GM23338 (cell line): ENCODE measurements around the gene ZC3H12C. TPM values are rescaled to one million over a fixed set of nuclear protein-coding genes. Genes with fewer than 3 reads are reported as not detected.

Experiments
- ATAC-seq: fragments of 200-7000 bp; cut with Tn5 transposase; 3 replicates; pipeline ENCODE4 v1.9.1; 2020
- DNase-seq: peaks from one replicate; pipeline ENCODE4 v3.0.0-alpha.2; 2015; ENCODE audit warnings: low spot score
- H2AFZ ChIP-seq: fragments of 200-600 bp; sonication (generic); 2 replicates; pipeline ENCODE4 v1.8.0; 2016; ENCODE audit warnings: antibody characterized with exemption, mild to moderate bottlenecking, moderate library complexity
- H3F3A ChIP-seq: fragments of 200-600 bp; sonication (generic); replicated peaks from 2 replicates; pipeline ENCODE4 v1.8.0; 2017; ENCODE audit warnings: antibody characterized with exemption, mixed run types, low read depth
- H3K27ac ChIP-seq: fragments of 200-600 bp; sonication (generic); 2 replicates; pipeline ENCODE4 v1.6.1; 2016; ENCODE audit warnings: low read depth
- H3K27me3 ChIP-seq: fragments of 200-600 bp; sonication (generic); 2 replicates; pipeline ENCODE4 v1.8.0; 2016; ENCODE audit warnings: mild to moderate bottlenecking, mixed run types, moderate library complexity; ENCODE audit not compliant: insufficient read depth
- H3K36me3 ChIP-seq: fragments of 200-600 bp; sonication (generic); 2 replicates; pipeline ENCODE4 v1.8.0; 2016; ENCODE audit warnings: mild to moderate bottlenecking; ENCODE audit not compliant: insufficient read depth
- H3K4me1 ChIP-seq: fragments of 200-600 bp; sonication (generic); 2 replicates; pipeline ENCODE4 v1.8.0; 2016; ENCODE audit warnings: mild to moderate bottlenecking, moderate library complexity; ENCODE audit not compliant: insufficient read depth
- H3K4me2 ChIP-seq: fragments of 200-600 bp; sonication (generic); 2 replicates; pipeline ENCODE4 v1.7.1; 2017; ENCODE audit warnings: mixed run types
- H3K4me3 ChIP-seq: fragments of 200-600 bp; sonication (generic); 2 replicates; pipeline ENCODE4 v1.6.1; 2016; ENCODE audit warnings: mixed run types
- H3K79me2 ChIP-seq: fragments of 200-600 bp; sonication (generic); replicated peaks from 2 replicates; pipeline ENCODE4 v1.8.0; 2017; ENCODE audit warnings: mild to moderate bottlenecking; ENCODE audit not compliant: insufficient read depth
- H3K9me2 ChIP-seq: fragments of 200-600 bp; sonication (generic); 2 replicates; pipeline ENCODE4 v1.8.0; 2017; ENCODE audit not compliant: insufficient read depth
- H4K20me1 ChIP-seq: fragments of 200-600 bp; sonication (generic); replicated peaks from 2 replicates; pipeline ENCODE4 v1.8.0; 2017; ENCODE audit warnings: mild to moderate bottlenecking; ENCODE audit not compliant: insufficient read depth
- H3K27ac Mint-ChIP-seq: 2 replicates; pipeline ENCODE4 v1.8.0; 2020; ENCODE audit warnings: inconsistent platforms, mild to moderate bottlenecking, moderate library complexity, mixed read lengths
- H3K27me3 Mint-ChIP-seq: 3 replicates; pipeline ENCODE4 v1.8.0; 2022; ENCODE audit warnings: low read depth, mild to moderate bottlenecking, moderate library complexity, mixed read lengths, inconsistent platforms; ENCODE audit not compliant: insufficient read depth, poor library complexity
- H3K36me3 Mint-ChIP-seq: 3 replicates; pipeline ENCODE4 v1.8.0; 2021; ENCODE audit warnings: low read depth, mild to moderate bottlenecking, inconsistent platforms, moderate library complexity, mixed read lengths
- H3K4me1 Mint-ChIP-seq: 3 replicates; pipeline ENCODE4 v1.8.0; 2020; ENCODE audit warnings: mild to moderate bottlenecking, inconsistent platforms, mixed read lengths
- H3K4me3 Mint-ChIP-seq: 3 replicates; pipeline ENCODE4 v1.8.0; 2021; ENCODE audit warnings: moderate library complexity, mild to moderate bottlenecking, inconsistent platforms, mixed read lengths
- H3K9me3 Mint-ChIP-seq: 3 replicates; pipeline ENCODE4 v1.8.0; 2020; ENCODE audit warnings: moderate library complexity, mild to moderate bottlenecking, inconsistent platforms, mixed read lengths
- CREB1 ChIP-seq: fragments of 250-450 bp; sonication (Bioruptor Pico); IDR thresholded peaks from 2 replicates; pipeline ENCODE4 v1.5.0; 2020; ENCODE audit warnings: low read depth, mild to moderate bottlenecking, moderate library complexity
- CTCF ChIP-seq, 2 experiments: fragments of 200-600 bp in 1 of 2; sonication (generic) in 1 of 2; conservative IDR thresholded peaks; 2 replicates each; pipeline versions ENCODE4 v1.5.1 to v1.6.1; 2016 to 2017; ENCODE audit warnings: antibody characterized with exemption in 2 of 2, low read depth in 2 of 2, mild to moderate bottlenecking in 2 of 2, moderate library complexity in 1 of 2
- ETS1 ChIP-seq: IDR thresholded peaks from 2 replicates; pipeline ENCODE4 v1.6.1; 2016; ENCODE audit warnings: antibody characterized with exemption
- EZH2 ChIP-seq: fragments of 200-600 bp; sonication (generic); IDR thresholded peaks from one replicate; pipeline ENCODE4 v1.8.0; 2017; ENCODE audit warnings: antibody characterized with exemption, mild to moderate bottlenecking, low read depth; ENCODE audit not compliant: unreplicated experiment
- EZH2phosphoT487 ChIP-seq: fragments of 200-600 bp; sonication (generic); IDR thresholded peaks from one replicate; pipeline ENCODE4 v1.8.1; 2018; ENCODE audit warnings: antibody characterized with exemption; ENCODE audit not compliant: unreplicated experiment
- JUNB ChIP-seq: IDR thresholded peaks from one replicate; pipeline ENCODE4 v1.6.1; 2016; ENCODE audit warnings: antibody characterized with exemption; ENCODE audit not compliant: unreplicated experiment
- NANOG ChIP-seq: IDR thresholded peaks from 2 replicates; pipeline ENCODE4 v1.6.1; 2016; ENCODE audit warnings: antibody characterized with exemption, borderline replicate concordance
- POLR2AphosphoS5 ChIP-seq: IDR thresholded peaks from 2 replicates; pipeline ENCODE4 v1.6.1; 2016; ENCODE audit warnings: antibody characterized with exemption, low read depth
- STAT1 ChIP-seq: IDR thresholded peaks from one replicate; pipeline ENCODE4 v1.6.1; 2016; ENCODE audit warnings: antibody characterized with exemption; ENCODE audit not compliant: unreplicated experiment
- ZNF114 ChIP-seq: fragments of 250-450 bp; sonication (Bioruptor Pico); IDR thresholded peaks from 2 replicates; pipeline ENCODE4 v1.5.0; 2020; ENCODE audit warnings: mild to moderate bottlenecking, moderate library complexity
- ZNF331 ChIP-seq: fragments of 250-450 bp; sonication (Bioruptor Pico); IDR thresholded peaks from 2 replicates; pipeline ENCODE4 v1.5.0; 2020; ENCODE audit warnings: low read depth, mild to moderate bottlenecking, moderate library complexity
- polyA plus RNA-seq: library from polyadenylated mRNA; unstranded; fragments of >200 nt; fragmentation: Nextera tagmentation; extraction: Ambion mirVana; gene quantifications from 2 replicates; pipeline ENCODE4 v1.2.1, GENCODE V29; 2016
- total RNA-seq: library from RNA; depleted of rRNA; stranded (reverse); fragments of >200 nt; shearing (Covaris generic); gene quantifications from 2 replicates; pipeline ENCODE4 v1.2.3, GENCODE V29; 2014
- TF ChIP-seq, protein P1 (sequence below): IDR thresholded peaks from one replicate; pipeline ENCODE4 v1.6.1; 2018; ENCODE audit warnings: antibody characterized with exemption; ENCODE audit not compliant: unreplicated experiment
- TF ChIP-seq, protein P2 (sequence below): fragments of 250-450 bp; sonication (Bioruptor Pico); IDR thresholded peaks from 2 replicates; pipeline ENCODE4 v1.5.0; 2020; ENCODE audit warnings: mild to moderate bottlenecking, moderate library complexity

Gene ZC3H12C
- total and polyA plus RNA-seq, 2 experiments from 2014 or later, result 0.55 to 2.4 TPM

- Histone ChIP-seq H4K20me1 (no peaks in the 10 kb centered on the region), H3K4me3 (no peak overlapping the region), H3K36me3 (no peaks in the 10 kb centered on the region; the same call in 1 of the 2 replicates), H3K9me2 (no peaks in the 10 kb centered on the region), H3K79me2 (no peaks in the 10 kb centered on the region), H3K27ac (no peak overlapping the region), H3F3A (no peaks in the 10 kb centered on the region), H3K4me2 (no peak overlapping the region), H2AFZ (no peak overlapping the region), H3K27me3 (no peaks in the 10 kb centered on the region), H3K4me1 (peaks cover 15% of the 10 kb centered on the region)
- DNase-seq, result no peak
- Mint-ChIP-seq H3K27me3 (no peaks in the 10 kb centered on the region), H3K27ac (no peak overlapping the region), H3K9me3 (peaks cover 3% of the 10 kb centered on the region; the same call in 1 of the 3 replicates), H3K4me1 (peaks cover 13% of the 10 kb centered on the region; the same call in 2 of the 3 replicates), H3K4me3 (no peak overlapping the region), H3K36me3 (no peaks in the 10 kb centered on the region; the same call in 2 of the 3 replicates)
- TF ChIP-seq CREB1 (CRISPR knock-in tag) (no peak), EZH2 (no peak), EZH2phosphoT487 (no peak), ETS1 (no peak), ZNF114 (no peak), NANOG (no peak), CTCF (conservative IDR thresholded peaks at IDR 0.05; ENCODE audit: low read depth in 2 of 2) (no peak), POLR2AphosphoS5 (no peak), STAT1 (no peak), JUNB (no peak), ZNF331 (CRISPR knock-in tag) (no peak)
- TF ChIP-seq, protein P1, sequence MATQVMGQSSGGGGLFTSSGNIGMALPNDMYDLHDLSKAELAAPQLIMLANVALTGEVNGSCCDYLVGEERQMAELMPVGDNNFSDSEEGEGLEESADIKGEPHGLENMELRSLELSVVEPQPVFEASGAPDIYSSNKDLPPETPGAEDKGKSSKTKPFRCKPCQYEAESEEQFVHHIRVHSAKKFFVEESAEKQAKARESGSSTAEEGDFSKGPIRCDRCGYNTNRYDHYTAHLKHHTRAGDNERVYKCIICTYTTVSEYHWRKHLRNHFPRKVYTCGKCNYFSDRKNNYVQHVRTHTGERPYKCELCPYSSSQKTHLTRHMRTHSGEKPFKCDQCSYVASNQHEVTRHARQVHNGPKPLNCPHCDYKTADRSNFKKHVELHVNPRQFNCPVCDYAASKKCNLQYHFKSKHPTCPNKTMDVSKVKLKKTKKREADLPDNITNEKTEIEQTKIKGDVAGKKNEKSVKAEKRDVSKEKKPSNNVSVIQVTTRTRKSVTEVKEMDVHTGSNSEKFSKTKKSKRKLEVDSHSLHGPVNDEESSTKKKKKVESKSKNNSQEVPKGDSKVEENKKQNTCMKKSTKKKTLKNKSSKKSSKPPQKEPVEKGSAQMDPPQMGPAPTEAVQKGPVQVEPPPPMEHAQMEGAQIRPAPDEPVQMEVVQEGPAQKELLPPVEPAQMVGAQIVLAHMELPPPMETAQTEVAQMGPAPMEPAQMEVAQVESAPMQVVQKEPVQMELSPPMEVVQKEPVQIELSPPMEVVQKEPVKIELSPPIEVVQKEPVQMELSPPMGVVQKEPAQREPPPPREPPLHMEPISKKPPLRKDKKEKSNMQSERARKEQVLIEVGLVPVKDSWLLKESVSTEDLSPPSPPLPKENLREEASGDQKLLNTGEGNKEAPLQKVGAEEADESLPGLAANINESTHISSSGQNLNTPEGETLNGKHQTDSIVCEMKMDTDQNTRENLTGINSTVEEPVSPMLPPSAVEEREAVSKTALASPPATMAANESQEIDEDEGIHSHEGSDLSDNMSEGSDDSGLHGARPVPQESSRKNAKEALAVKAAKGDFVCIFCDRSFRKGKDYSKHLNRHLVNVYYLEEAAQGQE, result no peak
- TF ChIP-seq, protein P2, sequence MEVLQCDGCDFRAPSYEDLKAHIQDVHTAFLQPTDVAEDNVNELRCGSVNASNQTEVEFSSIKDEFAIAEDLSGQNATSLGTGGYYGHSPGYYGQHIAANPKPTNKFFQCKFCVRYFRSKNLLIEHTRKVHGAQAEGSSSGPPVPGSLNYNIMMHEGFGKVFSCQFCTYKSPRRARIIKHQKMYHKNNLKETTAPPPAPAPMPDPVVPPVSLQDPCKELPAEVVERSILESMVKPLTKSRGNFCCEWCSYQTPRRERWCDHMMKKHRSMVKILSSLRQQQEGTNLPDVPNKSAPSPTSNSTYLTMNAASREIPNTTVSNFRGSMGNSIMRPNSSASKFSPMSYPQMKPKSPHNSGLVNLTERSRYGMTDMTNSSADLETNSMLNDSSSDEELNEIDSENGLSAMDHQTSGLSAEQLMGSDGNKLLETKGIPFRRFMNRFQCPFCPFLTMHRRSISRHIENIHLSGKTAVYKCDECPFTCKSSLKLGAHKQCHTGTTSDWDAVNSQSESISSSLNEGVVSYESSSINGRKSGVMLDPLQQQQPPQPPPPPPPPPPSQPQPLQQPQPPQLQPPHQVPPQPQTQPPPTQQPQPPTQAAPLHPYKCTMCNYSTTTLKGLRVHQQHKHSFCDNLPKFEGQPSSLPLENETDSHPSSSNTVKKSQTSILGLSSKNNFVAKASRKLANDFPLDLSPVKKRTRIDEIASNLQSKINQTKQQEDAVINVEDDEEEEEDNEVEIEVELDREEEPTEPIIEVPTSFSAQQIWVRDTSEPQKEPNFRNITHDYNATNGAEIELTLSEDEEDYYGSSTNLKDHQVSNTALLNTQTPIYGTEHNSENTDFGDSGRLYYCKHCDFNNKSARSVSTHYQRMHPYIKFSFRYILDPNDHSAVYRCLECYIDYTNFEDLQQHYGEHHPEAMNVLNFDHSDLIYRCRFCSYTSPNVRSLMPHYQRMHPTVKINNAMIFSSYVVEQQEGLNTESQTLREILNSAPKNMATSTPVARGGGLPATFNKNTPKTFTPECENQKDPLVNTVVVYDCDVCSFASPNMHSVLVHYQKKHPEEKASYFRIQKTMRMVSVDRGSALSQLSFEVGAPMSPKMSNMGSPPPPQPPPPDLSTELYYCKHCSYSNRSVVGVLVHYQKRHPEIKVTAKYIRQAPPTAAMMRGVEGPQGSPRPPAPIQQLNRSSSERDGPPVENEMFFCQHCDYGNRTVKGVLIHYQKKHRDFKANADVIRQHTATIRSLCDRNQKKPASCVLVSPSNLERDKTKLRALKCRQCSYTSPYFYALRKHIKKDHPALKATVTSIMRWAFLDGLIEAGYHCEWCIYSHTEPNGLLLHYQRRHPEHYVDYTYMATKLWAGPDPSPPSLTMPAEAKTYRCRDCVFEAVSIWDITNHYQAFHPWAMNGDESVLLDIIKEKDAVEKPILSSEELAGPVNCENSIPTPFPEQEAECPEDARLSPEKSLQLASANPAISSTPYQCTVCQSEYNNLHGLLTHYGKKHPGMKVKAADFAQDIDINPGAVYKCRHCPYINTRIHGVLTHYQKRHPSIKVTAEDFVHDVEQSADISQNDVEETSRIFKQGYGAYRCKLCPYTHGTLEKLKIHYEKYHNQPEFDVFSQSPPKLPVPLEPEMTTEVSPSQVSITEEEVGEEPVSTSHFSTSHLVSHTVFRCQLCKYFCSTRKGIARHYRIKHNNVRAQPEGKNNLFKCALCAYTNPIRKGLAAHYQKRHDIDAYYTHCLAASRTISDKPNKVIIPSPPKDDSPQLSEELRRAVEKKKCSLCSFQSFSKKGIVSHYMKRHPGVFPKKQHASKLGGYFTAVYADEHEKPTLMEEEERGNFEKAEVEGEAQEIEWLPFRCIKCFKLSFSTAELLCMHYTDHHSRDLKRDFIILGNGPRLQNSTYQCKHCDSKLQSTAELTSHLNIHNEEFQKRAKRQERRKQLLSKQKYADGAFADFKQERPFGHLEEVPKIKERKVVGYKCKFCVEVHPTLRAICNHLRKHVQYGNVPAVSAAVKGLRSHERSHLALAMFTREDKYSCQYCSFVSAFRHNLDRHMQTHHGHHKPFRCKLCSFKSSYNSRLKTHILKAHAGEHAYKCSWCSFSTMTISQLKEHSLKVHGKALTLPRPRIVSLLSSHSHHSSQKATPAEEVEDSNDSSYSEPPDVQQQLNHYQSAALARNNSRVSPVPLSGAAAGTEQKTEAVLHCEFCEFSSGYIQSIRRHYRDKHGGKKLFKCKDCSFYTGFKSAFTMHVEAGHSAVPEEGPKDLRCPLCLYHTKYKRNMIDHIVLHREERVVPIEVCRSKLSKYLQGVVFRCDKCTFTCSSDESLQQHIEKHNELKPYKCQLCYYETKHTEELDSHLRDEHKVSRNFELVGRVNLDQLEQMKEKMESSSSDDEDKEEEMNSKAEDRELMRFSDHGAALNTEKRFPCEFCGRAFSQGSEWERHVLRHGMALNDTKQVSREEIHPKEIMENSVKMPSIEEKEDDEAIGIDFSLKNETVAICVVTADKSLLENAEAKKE, result no peak
- no peak for ATAC-seq
Observed at GRCh38 chr11:110081462-110082376, 11.5 kb upstream of the ZC3H12C start.
